HL-60 (cell line): ENCODE measurements around the gene LRRC7.

ENCODE experiments used
- CTCF ChIP-seq: IDR thresholded peaks from one replicate; pipeline ENCODE4 v1.5.1; 2011; ENCODE audit warnings: low read length, control low read depth, inconsistent platforms; ENCODE audit not compliant: insufficient read depth
- GABPA ChIP-seq: IDR thresholded peaks from 2 replicates; pipeline ENCODE4 v1.6.1; 2012; ENCODE audit warnings: low read depth
- POLR2AphosphoS5 ChIP-seq: IDR thresholded peaks from 2 replicates; pipeline ENCODE4 v1.6.1; 2012; ENCODE audit warnings: low read depth
- REST ChIP-seq: IDR thresholded peaks from 2 replicates; pipeline ENCODE4 v1.6.1; 2012; ENCODE audit warnings: low read depth; ENCODE audit not compliant: insufficient replicate concordance

GRCh38 chr1:70150444-70150843, 582.7 kb downstream of the LRRC7 start:
- no peak for TF ChIP-seq POLR2AphosphoS5
- TF ChIP-seq CTCF = no peak
- TF ChIP-seq REST = no peak
- no peak for TF ChIP-seq GABPA
